Adipose tissue (tissue), 3 donors: ENCODE data around the gene MYO7B. TPM values are rescaled to one million over a fixed set of nuclear protein-coding genes. Genes with fewer than 3 reads are reported as not detected.

Experiments
- H3K27ac ChIP-seq: one replicate; pipeline ENCODE4 v1.5.1; 2013; ENCODE audit warnings: low read depth, low read length
- WGBS, 3 donors: extraction: QIAGEN DNeasy Blood & Tissue Kit; methylation state at CpG; one replicate each; pipeline ENCODE4 v1.1.7; 2013; 5-methylcytosine and 5-hydroxymethylcytosine counted together
- polyA plus RNA-seq, 3 donors: library from polyadenylated mRNA; stranded (reverse); fragments of 200-250 nt; gene quantifications; one replicate each; pipeline ENCODE4 v1.2.3, GENCODE V29; 2013
- donor health status: healthy with polysubstance abuse.
- donor health status: Bipolar disorder and iron deficiency.
- donor health status: healthy.

MYO7B gene
- polyA plus RNA-seq, 3 donors: 0.40 to 2.2 (median 2.1) TPM

DNA sequence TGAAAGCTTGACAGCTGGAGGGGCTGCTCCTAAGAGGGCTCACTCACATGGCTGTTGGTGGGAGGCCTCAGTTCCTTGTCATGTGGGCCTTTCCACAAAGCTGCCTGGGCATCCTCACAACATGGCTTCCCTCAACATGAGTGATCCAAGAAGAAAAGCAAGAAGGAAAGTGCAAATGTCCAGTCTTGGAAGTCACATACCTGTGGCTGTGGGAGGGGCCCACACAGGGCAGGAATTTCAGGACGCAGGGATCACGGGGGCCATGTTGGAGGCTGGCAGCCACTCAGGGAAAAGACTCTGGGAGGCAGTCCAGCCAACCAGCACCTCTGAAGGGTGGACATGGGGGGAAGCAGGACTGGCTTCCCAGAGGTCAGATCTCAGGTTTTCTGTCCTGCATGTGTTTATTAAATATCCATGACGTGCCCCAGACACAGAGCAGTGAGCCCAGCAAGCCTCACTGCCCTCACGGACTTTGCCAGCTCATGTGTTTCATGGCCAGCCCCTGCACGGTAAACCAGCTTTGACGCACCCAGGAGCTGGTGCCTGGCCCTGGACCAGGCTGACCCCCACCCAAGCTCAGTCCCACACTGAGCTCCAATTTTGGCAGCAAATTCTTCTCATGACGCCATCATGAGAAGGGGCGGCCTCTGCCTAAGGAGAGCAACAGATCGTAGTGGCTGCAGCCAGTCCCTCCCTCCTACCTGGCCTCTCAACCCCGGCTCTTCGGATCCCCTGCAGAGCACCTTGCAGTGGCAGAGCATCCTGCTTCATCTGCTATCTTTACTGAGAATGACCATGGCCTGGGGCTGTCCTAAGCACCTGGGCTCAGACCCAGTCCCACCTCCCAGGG lies 75.8 kb downstream of the MYO7B start:
- no peak overlapping the region for H3K27ac ChIP-seq
- 77 to 90% (median 87%) methylated on average over 11 of the region's 11 CpGs for WGBS, 3 donors

GRCh38 chr2:127612111-127612822 lies 76.8 kb downstream of the MYO7B start:
- no peak overlapping the region for H3K27ac ChIP-seq
- 87 to 95% (median 94%) methylated on average over 13 of the region's 13 CpGs for WGBS, 3 donors

- H3K27ac ChIP-seq: no peak overlapping the region
- WGBS, 3 donors: 84 to 96% (median 95%) methylated on average over 2 of the region's 2 CpGs
Measured at GRCh38 chr2:127614246-127614645, 78.8 kb downstream of the MYO7B start.

DNA sequence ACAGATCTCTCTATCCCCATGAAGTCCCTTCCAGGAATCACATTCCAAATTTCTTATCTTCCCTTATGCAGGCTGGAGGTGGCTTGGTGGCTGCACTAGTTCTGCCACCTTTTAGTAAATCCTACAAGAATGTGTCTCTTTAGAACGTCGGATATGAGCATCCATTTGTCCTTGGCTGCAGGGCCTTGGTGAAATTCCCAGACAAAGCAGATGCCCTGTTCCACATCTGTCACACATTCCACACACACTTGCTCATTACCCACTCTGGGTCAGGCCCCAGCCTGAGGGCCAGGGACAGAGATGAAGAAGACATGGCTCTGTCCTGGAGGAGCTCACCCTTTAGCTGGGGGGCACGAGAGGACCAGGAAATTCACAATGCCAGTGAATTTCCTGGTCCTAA lies 79.2 kb downstream of the MYO7B start:
- 53 to 89% (median 78%) methylated on average over 3 of the region's 3 CpGs for WGBS, 3 donors
- H3K27ac ChIP-seq: no peak overlapping the region

DNA sequence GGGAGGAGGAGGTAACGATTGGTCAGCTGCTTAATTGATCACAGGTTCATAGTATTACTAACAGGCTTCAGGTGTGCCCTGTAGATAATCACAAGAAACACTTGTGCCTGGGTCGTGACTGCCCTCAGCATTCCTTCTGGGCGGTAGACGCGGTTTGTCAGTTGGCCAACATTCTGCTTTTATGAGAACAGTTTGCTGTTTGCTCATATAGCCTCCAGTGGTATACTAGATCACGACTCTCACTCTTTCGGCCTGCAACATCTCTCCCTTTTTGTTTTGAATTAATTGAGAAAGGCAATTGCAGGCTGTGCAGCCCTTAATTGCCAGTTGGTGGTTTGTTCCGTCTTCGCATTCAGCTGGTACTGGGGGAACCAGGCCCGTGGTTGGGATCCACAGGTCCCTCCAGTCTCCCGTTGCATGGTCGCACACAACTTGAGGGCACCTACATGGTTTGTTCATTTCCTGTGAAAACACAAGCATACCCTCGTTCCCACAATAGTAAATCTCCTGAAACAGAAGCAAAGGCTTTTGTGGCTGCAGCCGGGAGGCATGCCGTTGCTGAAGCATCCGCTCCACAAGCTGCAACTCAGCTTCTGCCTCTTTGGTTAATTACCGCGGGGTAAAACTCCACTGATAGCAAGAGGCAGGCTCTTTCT lies 80.2 kb downstream of the MYO7B start:
- WGBS, 3 donors: 59 to 74% (median 62%) methylated on average over 18 of the region's 18 CpGs
- no peak overlapping the region for H3K27ac ChIP-seq

DNA sequence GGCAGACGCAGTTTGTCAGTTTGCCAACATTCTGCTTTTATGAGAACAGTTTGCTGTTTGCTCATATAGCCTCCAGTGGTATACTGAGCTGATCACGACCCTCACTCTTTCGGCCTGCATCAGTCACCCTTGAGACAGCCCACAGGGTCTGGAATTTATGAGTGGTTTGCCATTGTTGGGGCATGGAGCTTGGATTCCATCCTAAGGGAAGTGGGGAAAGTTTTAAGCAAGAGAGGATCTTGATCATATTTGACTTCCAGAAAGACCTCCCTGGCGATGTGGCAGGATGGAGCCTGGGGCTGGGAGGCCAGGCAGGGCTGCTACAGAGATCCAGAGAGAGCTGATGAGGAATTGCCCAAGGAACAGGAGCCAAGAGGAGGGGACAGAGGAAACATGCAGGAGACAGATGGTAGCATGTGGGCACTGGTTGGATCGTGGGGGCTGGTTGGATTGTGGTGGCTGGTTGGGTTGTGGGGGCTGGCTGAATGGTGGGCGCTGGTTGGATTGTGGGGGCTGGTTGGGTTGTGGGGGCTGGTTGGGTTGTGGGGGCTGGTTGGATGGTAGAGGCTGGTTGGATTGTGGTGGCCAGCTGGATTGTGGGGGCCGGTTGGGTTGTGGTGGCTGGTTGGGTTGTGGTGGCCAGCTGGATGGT lies 83.2 kb downstream of the MYO7B start:
- 76 to 83% (median 80%) methylated on average over 7 of the region's 7 CpGs for WGBS, 3 donors

GRCh38 chr2:127619203-127619590 lies 83.7 kb downstream of the MYO7B start:
- 94 to 97% (median 97%) methylated on average over 6 of the region's 6 CpGs for WGBS, 3 donors
- no peak overlapping the region for H3K27ac ChIP-seq

More for the DNA sequence above, 83.2 kb downstream of the MYO7B start:
- H3K27ac ChIP-seq: no peak overlapping the region

DNA sequence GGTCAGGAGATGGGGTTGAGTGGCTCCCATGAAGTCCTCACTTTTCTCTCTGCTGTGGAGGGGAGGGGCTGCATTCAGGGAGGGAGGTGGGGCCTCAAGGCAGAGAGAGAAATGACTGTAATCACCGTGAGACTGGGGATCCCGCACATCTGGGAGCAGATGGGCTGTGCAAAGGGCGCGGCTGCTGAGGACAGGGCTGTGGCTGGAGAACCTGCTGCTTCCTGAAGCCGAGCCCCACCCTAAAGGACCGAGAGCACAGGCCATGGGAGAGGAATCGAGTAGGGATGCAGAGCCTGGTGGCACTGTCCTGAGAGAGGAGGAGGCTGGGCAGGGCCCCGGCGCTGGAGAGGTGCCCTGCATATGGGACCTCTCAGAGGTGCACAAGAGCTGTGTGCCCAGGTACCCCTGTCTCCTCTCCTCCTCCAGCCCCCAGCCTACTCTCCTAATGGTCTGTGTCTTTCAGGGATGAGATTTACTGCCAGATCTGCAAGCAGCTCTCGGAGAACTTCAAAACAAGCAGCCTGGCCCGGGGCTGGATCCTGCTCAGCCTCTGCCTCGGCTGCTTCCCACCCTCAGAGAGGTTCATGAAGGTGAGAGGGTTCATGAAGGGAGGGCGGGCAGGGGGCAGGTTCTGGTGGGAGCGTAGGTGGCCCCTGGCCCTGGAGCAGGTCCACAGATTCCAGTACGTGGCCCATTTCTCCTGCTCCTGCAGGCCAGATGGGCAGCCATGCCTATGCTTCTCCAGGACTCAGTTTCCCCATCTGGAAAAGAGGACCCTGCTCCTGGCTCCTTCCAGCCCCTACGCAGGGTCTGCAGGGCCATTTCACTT lies 84.6 kb downstream of the MYO7B start:
- no peak overlapping the region for H3K27ac ChIP-seq
- WGBS, 3 donors: 70 to 79% (median 70%) methylated on average over 15 to 16 of the region's 16 CpGs

- no peak overlapping the region for H3K27ac ChIP-seq
- 44 to 67% (median 60%) methylated on average over 3 of the region's 3 CpGs for WGBS, 3 donors
Measured at GRCh38 chr2:127620866-127621265, 85.4 kb downstream of the MYO7B start.

DNA sequence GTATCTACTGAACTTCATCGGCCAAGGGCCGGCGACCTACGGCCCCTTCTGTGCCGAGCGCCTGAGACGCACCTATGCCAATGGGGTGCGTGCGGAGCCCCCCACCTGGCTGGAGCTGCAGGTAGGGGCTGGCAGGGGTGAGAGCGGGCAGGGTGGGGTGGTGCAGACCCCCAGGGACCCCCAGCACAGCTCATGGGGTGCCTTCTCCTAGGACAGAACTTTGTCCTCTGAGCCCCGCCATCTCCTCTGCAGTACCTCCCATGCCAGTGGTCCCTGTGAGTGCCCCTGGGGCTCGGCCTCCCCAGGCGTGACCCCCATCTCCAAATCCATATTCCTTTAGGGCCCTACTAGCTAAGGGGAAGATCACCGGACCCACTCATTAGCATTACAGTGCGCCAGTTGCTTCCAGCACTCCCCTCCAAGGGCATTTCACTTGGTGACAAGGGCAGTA lies 86.5 kb downstream of the MYO7B start:
- H3K27ac ChIP-seq: no peak overlapping the region
- WGBS, 3 donors: 97 to 98% (median 97%) methylated on average over 15 of the region's 15 CpGs

DNA sequence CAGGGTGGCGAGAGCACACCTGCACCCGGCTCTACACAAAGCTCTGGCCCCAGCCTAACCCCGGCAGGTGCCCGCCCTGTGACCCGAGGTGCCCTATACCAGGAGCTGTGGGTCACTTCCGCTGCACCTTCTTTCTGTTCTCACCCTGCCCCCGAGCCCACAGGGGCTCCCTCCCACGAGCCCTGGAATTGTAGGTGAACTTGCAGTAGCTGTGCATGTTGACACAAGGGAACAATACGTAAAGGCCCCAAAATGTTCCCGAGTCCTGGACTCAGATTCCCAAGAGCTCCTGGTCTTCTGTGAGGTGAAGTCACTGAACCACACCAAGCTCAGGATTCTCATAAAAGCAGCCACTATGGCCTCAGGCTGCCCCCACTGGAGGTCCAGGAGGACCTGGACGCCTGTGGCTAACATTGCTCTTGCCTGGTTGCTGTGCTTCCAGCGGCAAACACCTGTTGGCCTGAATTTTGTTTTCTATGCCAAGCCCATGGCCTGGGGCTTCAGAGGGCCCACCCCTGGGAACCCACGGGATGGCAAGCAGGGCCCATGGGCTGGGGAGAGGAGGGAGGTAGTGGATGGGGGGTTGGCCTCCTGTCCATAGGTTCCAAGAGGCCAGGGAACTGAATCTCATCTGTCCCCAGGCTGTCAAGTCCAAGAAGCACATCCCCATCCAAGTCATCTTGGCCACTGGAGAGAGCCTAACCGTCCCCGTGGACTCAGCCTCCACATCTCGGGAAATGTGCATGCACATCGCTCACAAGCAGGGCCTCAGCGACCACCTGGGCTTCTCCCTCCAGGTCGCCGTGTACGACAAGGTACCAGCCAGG lies 87.3 kb downstream of the MYO7B start:
- WGBS, 3 donors: 81 to 92% (median 92%) methylated on average over 21 of the region's 21 CpGs
- no peak overlapping the region for H3K27ac ChIP-seq

DNA sequence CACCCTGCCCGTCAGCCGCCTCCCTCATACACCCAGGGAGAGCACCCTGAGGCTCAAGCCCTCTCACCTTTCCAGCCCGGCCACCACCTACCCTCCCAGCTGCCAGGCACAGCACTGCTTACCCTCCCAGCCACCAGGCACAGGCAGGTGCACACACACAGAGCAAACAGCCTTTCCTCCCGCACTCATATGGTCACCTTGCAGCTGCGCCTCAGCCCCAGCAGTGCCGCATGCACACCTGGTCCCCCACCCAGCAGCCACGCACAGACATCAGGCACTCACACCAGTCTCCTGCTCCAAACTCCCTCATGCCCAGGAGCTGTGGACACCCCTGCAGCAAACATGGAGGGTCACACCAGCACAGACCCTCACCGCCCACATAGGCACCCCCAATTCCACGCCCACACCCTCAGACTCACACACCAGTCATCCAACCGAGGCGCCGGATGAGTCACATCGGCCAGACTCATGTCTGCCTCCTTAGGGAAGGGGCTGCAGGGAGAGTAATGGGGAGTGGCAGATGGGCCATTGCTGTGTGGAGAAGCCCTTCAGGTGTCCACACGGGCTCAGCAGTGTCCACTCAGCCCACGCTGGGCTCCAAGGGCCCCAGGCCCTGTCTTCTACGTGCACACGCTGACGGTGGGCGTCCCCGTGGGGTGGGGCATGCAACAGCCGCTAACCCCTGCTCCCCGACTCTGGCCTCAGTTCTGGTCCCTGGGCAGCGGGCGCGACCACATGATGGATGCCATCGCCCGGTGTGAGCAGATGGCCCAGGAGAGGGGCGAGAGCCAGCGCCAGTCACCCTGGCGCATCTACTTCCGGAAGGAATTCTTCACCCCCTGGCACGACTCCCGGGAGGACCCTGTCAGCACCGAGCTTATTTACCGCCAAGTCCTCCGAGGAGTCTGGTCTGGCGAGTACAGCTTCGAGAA lies 88.2 kb downstream of the MYO7B start:
- no peak overlapping the region for H3K27ac ChIP-seq
- 84 to 93% (median 92%) methylated on average over 33 to 38 of the region's 38 CpGs for WGBS, 3 donors

DNA sequence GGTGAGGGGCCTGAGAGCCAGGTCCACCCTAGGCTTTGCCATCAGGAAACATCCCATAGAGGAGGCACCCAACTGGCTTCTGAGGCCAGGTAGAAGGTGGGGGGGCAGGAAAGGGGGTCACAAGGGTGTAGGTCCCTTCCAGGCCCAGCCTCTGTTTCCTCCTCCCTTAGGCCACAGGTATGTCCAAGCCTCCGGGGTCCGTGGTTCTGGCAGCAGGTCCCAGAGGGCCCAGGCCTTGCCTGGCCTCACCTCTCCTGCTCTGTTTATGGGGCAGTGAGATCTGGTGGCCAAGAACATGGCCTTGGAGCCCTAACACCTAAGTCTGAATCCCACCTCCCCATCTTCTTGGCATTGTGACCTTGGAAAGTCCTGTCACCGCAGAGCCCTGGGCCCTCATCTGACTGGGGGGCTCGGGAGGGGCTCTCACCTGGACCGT lies 88.9 kb downstream of the MYO7B start:
- WGBS, 3 donors: 88 to 96% (median 91%) methylated on average over 5 of the region's 5 CpGs
- H3K27ac ChIP-seq: no peak overlapping the region

- no peak overlapping the region for H3K27ac ChIP-seq
- WGBS, 3 donors: 78 to 83% (median 83%) methylated on average over 22 to 23 of the region's 23 CpGs
Measured at GRCh38 chr2:127624756-127625571, 89.5 kb downstream of the MYO7B start.

- H3K27ac ChIP-seq: no peak overlapping the region
- WGBS, 3 donors: 79 to 92% (median 80%) methylated on average over 2 of the region's 2 CpGs
Measured at GRCh38 chr2:127625572-127625951, 90.1 kb downstream of the MYO7B start.
